ENCODE measurements around the gene CD300A. TPM values are rescaled to one million over a fixed set of nuclear protein-coding genes. Genes with fewer than 3 reads are reported as not detected.

The CD300A gene
- polyA plus RNA-seq, 1 experiment = not detected

- ChIA-PET POLR2A (no interaction called here), CTCF (interaction anchor here (0.9 kb wide), 1 partner anchor 24 kb away, joined by 3 read pairs; no protein-coding TSS in a partner anchor)
- Histone ChIP-seq H3K9me3 (ENCODE audit: control insufficient read depth, insufficient read depth, low read length) (no peaks in the 10 kb centered on the region; the same call in 1 of the 2 replicates), H3K27ac (ENCODE audit: low read depth, low read length) (no peak overlapping the region), H3K4me3 (ENCODE audit: low read depth, low read length) (no peak overlapping the region), H3K27me3 (ENCODE audit: control insufficient read depth, insufficient read depth, low read length) (no peaks in the 10 kb centered on the region)
- DNase-seq (ENCODE audit: low read depth, low spot score) = no peak
- no peak for TF ChIP-seq CTCF (IDR thresholded peaks at IDR 0.05; ENCODE audit: low read depth, low read length)
Measured at GRCh38 chr17:74508156-74508555, 41.7 kb downstream of the CD300A start.

DNA sequence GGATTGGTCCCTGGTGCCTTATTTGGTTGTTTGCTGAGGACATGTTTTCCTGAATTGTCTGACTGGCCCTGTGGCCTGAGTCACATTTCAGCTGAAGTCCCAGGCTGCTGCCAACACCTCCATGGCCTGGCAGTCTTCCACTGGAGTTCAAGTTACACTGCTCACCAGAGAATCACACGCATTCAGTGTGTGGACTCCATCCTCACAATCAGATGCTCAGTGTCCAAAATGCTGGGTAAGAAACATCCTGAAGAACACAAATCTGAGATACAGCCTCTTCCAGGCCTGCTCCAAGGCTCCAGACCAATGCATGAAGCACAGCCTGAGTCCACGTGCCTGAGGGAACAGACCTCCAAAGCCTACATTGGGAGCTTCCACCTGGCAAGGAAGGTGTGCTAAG is 45.6 kb downstream of the CD300A start:
- POLR2A ChIA-PET = no interaction called here
- Histone ChIP-seq H3K27me3 (ENCODE audit: control insufficient read depth, insufficient read depth, low read length) (no peaks in the 10 kb centered on the region), H3K27ac (ENCODE audit: low read depth, low read length) (no peak overlapping the region), H3K4me3 (ENCODE audit: low read depth, low read length) (no peak overlapping the region), H3K9me3 (ENCODE audit: control insufficient read depth, insufficient read depth, low read length) (peaks cover 16% of the 10 kb centered on the region; the same call in 1 of the 2 replicates)
- DNase-seq (ENCODE audit: low read depth, low spot score) = no peak
- CTCF ChIA-PET = no interaction called here
- TF ChIP-seq CTCF (IDR thresholded peaks at IDR 0.05; ENCODE audit: low read depth, low read length) = no peak

GRCh38 chr17:74512624-74513091 is 46.2 kb downstream of the CD300A start:
- POLR2A ChIA-PET = no interaction called here
- no peak overlapping the region for H3K4me3 ChIP-seq (ENCODE audit: low read depth, low read length)
- CTCF ChIA-PET = no interaction called here

DNA sequence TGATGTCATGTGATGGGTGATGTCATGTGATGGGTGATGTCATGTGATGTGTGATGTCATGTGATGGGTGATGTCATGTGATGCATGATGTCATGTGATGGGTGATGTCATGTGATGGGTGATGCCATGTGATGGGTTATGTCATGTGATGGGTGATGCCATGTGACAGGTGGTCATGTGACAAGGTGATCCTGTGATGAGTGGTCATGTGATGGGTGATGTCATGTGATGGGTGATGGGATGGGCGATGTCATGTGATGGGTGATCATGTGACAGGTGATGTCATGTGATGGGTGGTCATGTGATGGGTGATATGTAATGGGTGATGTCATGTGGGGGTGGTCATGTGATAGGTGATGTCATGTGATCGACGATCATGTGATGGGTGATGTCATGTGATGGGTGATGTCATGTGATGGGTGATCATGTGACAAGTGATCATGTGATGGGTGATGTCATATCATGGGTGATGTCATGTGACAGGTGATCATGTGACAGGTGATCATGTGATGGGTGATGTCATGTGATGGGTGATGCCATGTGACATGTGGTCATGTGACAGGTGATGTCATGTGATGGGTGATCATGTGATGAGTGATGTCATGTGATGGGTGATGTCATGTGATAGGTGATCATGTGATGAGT is 47.7 kb downstream of the CD300A start:
- POLR2A ChIA-PET = no interaction called here
- TF ChIP-seq CTCF (IDR thresholded peaks at IDR 0.05; ENCODE audit: low read depth, low read length) = no peak
- peaks cover 16% of the 10 kb centered on the region; the same call in 1 of the 2 replicates for H3K9me3 ChIP-seq (ENCODE audit: control insufficient read depth, insufficient read depth, low read length)
- DNase-seq (ENCODE audit: low read depth, low spot score) = no peak
- no peak overlapping the region for H3K27ac ChIP-seq (ENCODE audit: low read depth, low read length)
- H3K27me3 ChIP-seq (ENCODE audit: control insufficient read depth, insufficient read depth, low read length) = no peaks in the 10 kb centered on the region
- CTCF ChIA-PET = no interaction called here
- H3K4me3 ChIP-seq (ENCODE audit: low read depth, low read length) = no peak overlapping the region

More at GRCh38 chr17:74512624-74513091, 46.2 kb downstream of the CD300A start:
- Histone ChIP-seq H3K27ac (ENCODE audit: low read depth, low read length) (no peak overlapping the region), H3K27me3 (ENCODE audit: control insufficient read depth, insufficient read depth, low read length) (no peaks in the 10 kb centered on the region), H3K9me3 (ENCODE audit: control insufficient read depth, insufficient read depth, low read length) (peaks cover 16% of the 10 kb centered on the region; the same call in 1 of the 2 replicates)
- no peak for DNase-seq (ENCODE audit: low read depth, low spot score)
- TF ChIP-seq CTCF (IDR thresholded peaks at IDR 0.05; ENCODE audit: low read depth, low read length) = no peak

GRCh38 chr17:74514632-74515334 is 48.3 kb downstream of the CD300A start:
- no peak for DNase-seq (ENCODE audit: low read depth, low spot score)
- ChIA-PET CTCF (no interaction called here), POLR2A (no interaction called here)
- Histone ChIP-seq H3K4me3 (ENCODE audit: low read depth, low read length) (no peak overlapping the region), H3K9me3 (ENCODE audit: control insufficient read depth, insufficient read depth, low read length) (peaks cover 16% of the 10 kb centered on the region; the same call in 1 of the 2 replicates), H3K27me3 (ENCODE audit: control insufficient read depth, insufficient read depth, low read length) (no peaks in the 10 kb centered on the region), H3K27ac (ENCODE audit: low read depth, low read length) (no peak overlapping the region)
- TF ChIP-seq CTCF (IDR thresholded peaks at IDR 0.05; ENCODE audit: low read depth, low read length) = no peak
